Hepatocyte (in vitro differentiated cells): ENCODE data around the gene JHY. TPM values are rescaled to one million over a fixed set of nuclear protein-coding genes. Genes with fewer than 3 reads are reported as not detected.

Experiments used
- DNase-seq: peaks from one replicate; pipeline ENCODE4 v3.0.0-alpha.2; 2016; ENCODE audit warnings: low spot score
- H2AFZ ChIP-seq: fragments of 200-600 bp; sonication (generic); 2 replicates; pipeline ENCODE4 v1.6.0; 2016; ENCODE audit warnings: antibody characterized with exemption, mild to moderate bottlenecking
- H3K27ac ChIP-seq: fragments of 200-600 bp; sonication (generic); 2 replicates; pipeline ENCODE4 v1.5.1; 2016; ENCODE audit warnings: mild to moderate bottlenecking
- H3K27me3 ChIP-seq: fragments of 200-600 bp; sonication (generic); 2 replicates; pipeline ENCODE4 v1.6.1; 2016
- H3K36me3 ChIP-seq: fragments of 200-600 bp; sonication (generic); replicated peaks from 2 replicates; pipeline ENCODE4 v1.5.1; 2016; ENCODE audit warnings: low read depth; ENCODE audit not compliant: insufficient read depth
- H3K4me1 ChIP-seq: fragments of 200-600 bp; sonication (generic); 2 replicates; pipeline ENCODE4 v1.5.1; 2016; ENCODE audit warnings: mild to moderate bottlenecking, moderate library complexity; ENCODE audit not compliant: insufficient read depth
- H3K4me2 ChIP-seq: fragments of 200-600 bp; sonication (generic); 2 replicates; pipeline ENCODE4 v1.6.0; 2016
- H3K4me3 ChIP-seq: fragments of 200-600 bp; sonication (generic); 2 replicates; pipeline ENCODE4 v1.5.1; 2016; ENCODE audit warnings: mild to moderate bottlenecking
- H3K79me2 ChIP-seq: fragments of 200-600 bp; sonication (generic); 2 replicates; pipeline ENCODE4 v1.6.0; 2017; ENCODE audit warnings: mild to moderate bottlenecking
- H3K9me2 ChIP-seq: fragments of 200-600 bp; sonication (generic); replicated peaks from 2 replicates; pipeline ENCODE4 v1.6.0; 2017; ENCODE audit warnings: mild to moderate bottlenecking; ENCODE audit not compliant: insufficient read depth
- H3K9me3 ChIP-seq: fragments of 200-600 bp; sonication (generic); 2 replicates; pipeline ENCODE4 v1.5.1; 2016; ENCODE audit warnings: low read depth, mild to moderate bottlenecking
- H4K20me1 ChIP-seq: fragments of 200-600 bp; sonication (generic); 2 replicates; pipeline ENCODE4 v1.6.0; 2016; ENCODE audit warnings: mild to moderate bottlenecking; ENCODE audit not compliant: insufficient read depth, poor library complexity, severe bottlenecking
- CTCF ChIP-seq: fragments of 200-600 bp; sonication (generic); IDR thresholded peaks from 2 replicates; pipeline ENCODE4 v1.5.1; 2016; ENCODE audit warnings: antibody characterized with exemption, mild to moderate bottlenecking; ENCODE audit not compliant: poor library complexity
- EZH2 ChIP-seq: fragments of 200-600 bp; sonication (generic); IDR thresholded peaks from 2 replicates; pipeline ENCODE4 v1.6.1; 2016; ENCODE audit warnings: antibody characterized with exemption, mild to moderate bottlenecking, borderline replicate concordance
- EZH2phosphoT487 ChIP-seq: fragments of 200-600 bp; sonication (generic); IDR thresholded peaks from one replicate; pipeline ENCODE4 v1.6.1; 2018; ENCODE audit warnings: antibody characterized with exemption, mild to moderate bottlenecking, low read depth, moderate library complexity; ENCODE audit not compliant: unreplicated experiment, severe bottlenecking
- WGBS: methylation state at CpG from one replicate; pipeline ENCODE4 v1.1.6; 2016; ENCODE audit warnings: low lambda C conversion rate; ENCODE audit errors: missing lambda C conversion rate; 5-methylcytosine and 5-hydroxymethylcytosine counted together
- polyA plus RNA-seq: library from polyadenylated mRNA; unstranded; fragments of >200 nt; fragmentation: Nextera tagmentation; extraction: Ambion mirVana; gene quantifications from 2 replicates; pipeline ENCODE4 v1.2.1, GENCODE V29; 2016
- total RNA-seq: library from RNA; depleted of rRNA; stranded (reverse); fragments of >200 nt; gene quantifications from 2 replicates; pipeline ENCODE4 v1.2.3, GENCODE V29; 2014

Gene JHY
- total and polyA plus RNA-seq, 2 experiments from 2014 or later: 2.8 to 3.0 TPM

GRCh38 chr11:122917311-122917710 is 34.8 kb downstream of the JHY start:
- Histone ChIP-seq H3K9me2 (no peaks in the 10 kb centered on the region), H3K36me3 (no peaks in the 10 kb centered on the region), H3K27me3 (no peaks in the 10 kb centered on the region), H3K79me2 (no peaks in the 10 kb centered on the region), H3K4me3 (no peak overlapping the region), H3K4me1 (no peaks in the 10 kb centered on the region), H3K4me2 (no peak overlapping the region), H3K27ac (no peak overlapping the region), H3K9me3 (no peaks in the 10 kb centered on the region), H4K20me1 (no peaks in the 10 kb centered on the region), H2AFZ (no peak overlapping the region)
- no peak for DNase-seq
- WGBS: 95% methylated on average over 1 of the region's 1 CpG
- TF ChIP-seq EZH2phosphoT487 (no peak), EZH2 (no peak), CTCF (no peak)

- 89% methylated on average over 7 of the region's 7 CpGs for WGBS
- Histone ChIP-seq H3K4me3 (no peak overlapping the region), H3K4me1 (no peaks in the 10 kb centered on the region), H3K27me3 (no peaks in the 10 kb centered on the region), H3K27ac (no peak overlapping the region), H4K20me1 (no peaks in the 10 kb centered on the region), H3K4me2 (no peak overlapping the region), H3K79me2 (no peaks in the 10 kb centered on the region), H3K9me2 (no peaks in the 10 kb centered on the region), H3K36me3 (no peaks in the 10 kb centered on the region), H3K9me3 (no peaks in the 10 kb centered on the region), H2AFZ (no peak overlapping the region)
- no peak for DNase-seq
- TF ChIP-seq EZH2 (no peak), EZH2phosphoT487 (no peak), CTCF (no peak)
These were observed 36.2 kb downstream of the JHY start for GRCh38 chr11:122918734-122919133.

GRCh38 chr11:122920579-122920978 is 38.0 kb downstream of the JHY start:
- Histone ChIP-seq H3K9me3 (no peaks in the 10 kb centered on the region), H3K9me2 (no peaks in the 10 kb centered on the region), H3K27ac (no peak overlapping the region), H3K4me2 (no peak overlapping the region), H3K4me1 (no peaks in the 10 kb centered on the region), H3K4me3 (no peak overlapping the region), H3K79me2 (no peaks in the 10 kb centered on the region), H3K36me3 (no peaks in the 10 kb centered on the region), H4K20me1 (no peaks in the 10 kb centered on the region), H3K27me3 (no peaks in the 10 kb centered on the region), H2AFZ (no peak overlapping the region)
- WGBS: 22% methylated on average over 5 of the region's 5 CpGs
- no peak for DNase-seq
- TF ChIP-seq CTCF (no peak), EZH2 (no peak)

GRCh38 chr11:122922893-122923292 is 40.3 kb downstream of the JHY start:
- TF ChIP-seq EZH2: no peak
- TF ChIP-seq EZH2phosphoT487: no peak
- no peak for TF ChIP-seq CTCF

More at GRCh38 chr11:122922893-122923292, 40.3 kb downstream of the JHY start:
- H4K20me1 ChIP-seq: no peaks in the 10 kb centered on the region
- no peaks in the 10 kb centered on the region for H3K27me3 ChIP-seq
- no peak overlapping the region for H3K27ac ChIP-seq
- no peaks in the 10 kb centered on the region for H3K36me3 ChIP-seq
- no peaks in the 10 kb centered on the region for H3K4me1 ChIP-seq
- no peak for DNase-seq
- no peaks in the 10 kb centered on the region for H3K79me2 ChIP-seq
- H3K4me3 ChIP-seq: no peak overlapping the region
- H3K4me2 ChIP-seq: no peak overlapping the region
- WGBS: 62% methylated on average over 4 of the region's 4 CpGs
- no peaks in the 10 kb centered on the region for H3K9me2 ChIP-seq
- H3K9me3 ChIP-seq: no peaks in the 10 kb centered on the region
- H2AFZ ChIP-seq: no peak overlapping the region
